Measurements from ENCODE around the gene EIF4A2.

GRCh38 chr3:186798239-186798874, 15.0 kb downstream of the EIF4A2 start:
- TF ChIP-seq CTCF (IDR thresholded peaks at IDR 0.05) (no peak), POLR2A (IDR thresholded peaks at IDR 0.05) (no peak)
